Kidney epithelial cell (primary cell): ENCODE measurements around the gene GOPC. TPM values are rescaled to one million over a fixed set of nuclear protein-coding genes. Genes with fewer than 3 reads are reported as not detected.

Experiments used
- DNase-seq: peaks from one replicate; pipeline ENCODE4 v3.0.0-alpha.2; 2010; ENCODE audit warnings: low read depth
- H3K27me3 ChIP-seq: 2 replicates; pipeline ENCODE4 v1.6.0; 2011; ENCODE audit warnings: low read length; ENCODE audit not compliant: control insufficient read depth, insufficient read depth
- H3K36me3 ChIP-seq: 2 replicates; pipeline ENCODE4 v1.5.1; 2011; ENCODE audit warnings: low read length; ENCODE audit not compliant: control insufficient read depth, insufficient read depth
- H3K4me3 ChIP-seq: 2 replicates; pipeline ENCODE4 v1.5.1; 2011; ENCODE audit warnings: low read depth, mild to moderate bottlenecking, control low read depth, low read length
- total RNA-seq: library from RNA; depleted of rRNA; stranded (reverse); fragments of >200 nt; gene quantifications from 2 replicates; pipeline ENCODE4 v1.2.3, GENCODE V29; 2015
- TF ChIP-seq, protein P1 (sequence below): IDR thresholded peaks from 2 replicates; pipeline ENCODE4 v1.5.1; 2011; ENCODE audit warnings: mild to moderate bottlenecking, moderate library complexity, low read length, control low read depth, inconsistent platforms; ENCODE audit not compliant: insufficient read depth, poor library complexity, severe bottlenecking

Gene GOPC
- total RNA-seq, 1 donor from 2014 or later, result 25.9 TPM

DNA sequence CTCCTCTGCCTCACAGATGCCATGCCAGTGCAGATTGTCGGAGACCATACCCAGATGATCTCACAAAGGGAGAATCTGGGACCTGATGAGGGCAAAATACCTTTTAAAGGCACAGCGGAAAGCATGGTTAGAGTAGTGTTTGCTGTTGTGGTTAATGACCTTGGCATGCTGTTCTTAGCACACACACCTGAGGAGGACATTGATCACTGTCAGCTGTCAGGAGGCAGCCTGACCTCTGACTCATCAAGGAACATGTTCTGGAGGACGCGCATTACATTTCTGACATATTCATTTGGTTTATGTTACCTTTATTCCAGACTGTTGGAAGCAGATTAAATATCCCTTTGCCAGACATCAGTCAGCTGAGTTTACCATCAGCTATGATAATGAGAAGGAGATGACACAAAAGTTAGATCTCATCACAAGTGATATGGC is 57.1 kb downstream of the GOPC start:
- no peak overlapping the region for H3K4me3 ChIP-seq
- no peaks in the 10 kb centered on the region for H3K27me3 ChIP-seq
- DNase-seq, result peak; percentile 52
- H3K36me3 ChIP-seq, result no peaks in the 10 kb centered on the region
- TF ChIP-seq, protein P1, sequence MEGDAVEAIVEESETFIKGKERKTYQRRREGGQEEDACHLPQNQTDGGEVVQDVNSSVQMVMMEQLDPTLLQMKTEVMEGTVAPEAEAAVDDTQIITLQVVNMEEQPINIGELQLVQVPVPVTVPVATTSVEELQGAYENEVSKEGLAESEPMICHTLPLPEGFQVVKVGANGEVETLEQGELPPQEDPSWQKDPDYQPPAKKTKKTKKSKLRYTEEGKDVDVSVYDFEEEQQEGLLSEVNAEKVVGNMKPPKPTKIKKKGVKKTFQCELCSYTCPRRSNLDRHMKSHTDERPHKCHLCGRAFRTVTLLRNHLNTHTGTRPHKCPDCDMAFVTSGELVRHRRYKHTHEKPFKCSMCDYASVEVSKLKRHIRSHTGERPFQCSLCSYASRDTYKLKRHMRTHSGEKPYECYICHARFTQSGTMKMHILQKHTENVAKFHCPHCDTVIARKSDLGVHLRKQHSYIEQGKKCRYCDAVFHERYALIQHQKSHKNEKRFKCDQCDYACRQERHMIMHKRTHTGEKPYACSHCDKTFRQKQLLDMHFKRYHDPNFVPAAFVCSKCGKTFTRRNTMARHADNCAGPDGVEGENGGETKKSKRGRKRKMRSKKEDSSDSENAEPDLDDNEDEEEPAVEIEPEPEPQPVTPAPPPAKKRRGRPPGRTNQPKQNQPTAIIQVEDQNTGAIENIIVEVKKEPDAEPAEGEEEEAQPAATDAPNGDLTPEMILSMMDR, result no peak

DNA sequence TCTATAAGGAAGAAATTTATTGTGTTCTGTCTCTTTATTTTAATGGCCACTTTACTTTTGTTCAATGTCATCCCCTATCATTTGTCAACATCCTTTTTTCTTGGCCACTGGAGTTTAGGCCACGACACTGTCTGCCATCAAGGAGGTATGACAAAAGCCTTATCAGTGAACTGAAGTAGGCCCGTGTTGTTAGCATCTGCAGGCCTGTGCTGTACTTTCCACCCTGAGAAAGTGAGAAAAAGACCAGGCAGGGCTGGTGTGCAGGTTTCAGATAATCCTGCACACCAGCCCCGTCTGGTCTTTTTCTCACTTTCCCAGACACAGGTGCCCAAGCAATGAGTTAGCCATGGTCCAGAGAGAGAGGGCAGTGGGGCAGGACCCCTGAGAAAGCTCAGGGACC is 57.6 kb downstream of the GOPC start:
- Histone ChIP-seq H3K27me3 (no peaks in the 10 kb centered on the region), H3K4me3 (no peak overlapping the region), H3K36me3 (no peaks in the 10 kb centered on the region)
- no peak for DNase-seq
- TF ChIP-seq, protein P1, result no peak

DNA sequence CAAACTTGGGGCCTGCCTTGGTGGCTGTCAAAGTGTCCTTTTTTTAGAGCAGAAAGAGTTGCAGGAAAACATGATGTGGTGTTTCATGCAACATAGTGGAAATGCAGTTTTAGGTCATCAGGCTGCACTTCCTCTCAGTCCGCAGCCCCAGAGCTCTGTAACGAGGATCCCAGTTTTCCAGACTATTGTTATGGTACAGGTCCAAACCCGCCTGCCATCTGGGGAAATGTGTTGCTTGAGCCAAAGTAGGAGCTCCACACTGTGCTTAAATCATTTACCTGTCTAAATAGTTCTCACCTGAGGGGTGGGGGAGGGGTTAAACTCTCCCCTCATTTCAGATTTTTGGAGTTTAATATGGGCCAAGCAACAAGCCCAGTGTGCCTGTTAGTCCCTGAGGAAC is 59.8 kb downstream of the GOPC start:
- Histone ChIP-seq H3K27me3 (no peaks in the 10 kb centered on the region), H3K36me3 (no peaks in the 10 kb centered on the region), H3K4me3 (no peak overlapping the region)
- TF ChIP-seq, protein P1, result no peak
- DNase-seq, result no peak

DNA sequence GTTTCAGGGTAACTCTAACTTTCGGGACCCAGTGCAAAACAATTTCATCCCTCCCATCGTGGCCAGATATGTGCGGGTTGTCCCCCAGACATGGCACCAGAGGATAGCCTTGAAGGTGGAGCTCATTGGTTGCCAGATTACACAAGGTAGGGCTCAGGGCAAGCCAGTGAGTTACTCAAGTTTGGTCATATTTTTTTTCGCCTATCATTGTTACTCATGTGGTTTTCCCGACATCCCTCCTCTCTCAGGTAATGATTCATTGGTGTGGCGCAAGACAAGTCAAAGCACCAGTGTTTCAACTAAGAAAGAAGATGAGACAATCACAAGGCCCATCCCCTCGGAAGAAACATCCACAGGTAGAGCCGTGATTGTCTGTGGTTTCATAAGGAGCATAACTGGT is 61.6 kb downstream of the GOPC start:
- no peak for DNase-seq
- no peaks in the 10 kb centered on the region for H3K27me3 ChIP-seq
- TF ChIP-seq, protein P1, result no peak
- H3K36me3 ChIP-seq, result no peaks in the 10 kb centered on the region
- H3K4me3 ChIP-seq, result no peak overlapping the region

DNA sequence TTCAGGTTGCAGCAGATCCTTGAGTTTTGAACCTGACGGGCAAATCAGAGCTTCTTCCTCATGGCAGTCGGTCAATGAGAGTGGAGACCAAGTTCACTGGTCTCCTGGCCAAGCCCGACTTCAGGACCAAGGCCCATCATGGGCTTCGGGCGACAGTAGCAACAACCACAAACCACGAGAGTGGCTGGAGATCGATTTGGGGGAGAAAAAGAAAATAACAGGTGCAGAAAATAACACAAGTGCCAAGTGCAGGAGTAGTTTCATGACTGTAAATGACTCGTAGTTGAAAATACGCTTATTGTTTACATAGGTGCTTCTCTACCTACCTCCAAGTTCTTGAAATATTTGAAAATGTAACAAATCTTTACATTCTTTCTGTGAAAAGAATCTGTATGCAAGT is 63.7 kb downstream of the GOPC start:
- Histone ChIP-seq H3K36me3 (no peaks in the 10 kb centered on the region), H3K4me3 (no peak overlapping the region), H3K27me3 (no peaks in the 10 kb centered on the region)
- DNase-seq, result no peak
- TF ChIP-seq, protein P1, result no peak

DNA sequence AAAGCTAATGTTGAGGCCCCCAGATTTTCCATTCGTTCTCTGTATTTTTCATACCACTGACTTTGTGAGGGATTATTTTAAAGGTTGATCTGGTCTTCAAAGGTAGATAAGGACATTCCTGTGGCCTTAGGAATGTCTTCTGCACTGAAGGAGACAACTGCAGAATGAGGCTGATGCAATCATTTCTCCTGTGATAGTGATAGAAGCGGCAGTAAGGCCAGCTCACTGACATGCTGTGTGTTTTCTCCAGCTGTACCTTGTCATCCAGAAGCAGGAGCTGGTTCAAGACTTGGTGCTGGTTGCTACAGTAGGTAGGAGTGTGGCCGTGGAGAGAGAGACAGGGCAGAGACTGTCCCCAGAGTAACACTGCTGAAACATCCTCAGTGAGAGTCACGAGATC is 66.0 kb downstream of the GOPC start:
- DNase-seq, result no peak
- TF ChIP-seq, protein P1, result no peak
- Histone ChIP-seq H3K27me3 (no peaks in the 10 kb centered on the region), H3K4me3 (no peak overlapping the region), H3K36me3 (no peaks in the 10 kb centered on the region)
